ENCODE results near the gene CACNA1F. TPM values are rescaled to one million over a fixed set of nuclear protein-coding genes. Genes with fewer than 3 reads are reported as not detected.

CACNA1F gene
- not detected in 2 replicates for total RNA-seq

GRCh38 chrX:49233176-49233575 lies at the start of gene CACNA1F:
Gene CACNA1F (minus strand): TSS chrX:49233340. CDS start chrX:49233309, 31 bp downstream.

GRCh38 chrX:49269767-49270248 lies 36.7 kb upstream of the CACNA1F start, which contains the start of gene PPP1R3F:
Gene PPP1R3F (plus strand): TSS chrX:49269793. CDS start chrX:49269870, 77 bp downstream.

DNA sequence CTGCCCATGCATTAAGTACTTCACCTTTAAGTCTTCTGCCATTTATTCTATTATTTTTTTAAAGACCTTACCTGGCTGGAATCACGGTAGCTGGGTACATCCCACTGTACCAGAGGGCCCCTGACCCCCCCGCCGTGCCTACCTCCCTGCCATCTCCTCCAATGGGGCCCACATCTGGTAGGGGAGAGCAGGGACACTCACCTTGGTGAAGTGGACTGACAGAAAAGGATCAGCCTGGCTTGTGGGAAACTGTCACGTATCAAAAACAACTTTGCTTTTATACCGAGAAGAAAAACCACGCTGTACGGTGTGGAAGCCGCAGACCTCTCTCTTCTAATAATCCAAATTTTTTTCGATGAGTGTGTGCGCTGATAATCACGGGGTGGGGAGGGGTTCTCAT lies 31.3 kb upstream of the CACNA1F start, which contains the start of gene FOXP3:
FOXP3 (minus strand) TSS at position 251 of the 400 bp plus-strand sequence. CDS start 6,205 bp downstream, outside the sequence.

GRCh38 chrX:49199906-49200771 lies 33.0 kb downstream of the CACNA1F start, which contains the start of gene SYP:
Gene SYP (minus strand): TSS chrX:49200193. CDS start chrX:49200186, 7 bp downstream.

GRCh38 chrX:49186125-49187027 lies 46.8 kb downstream of the CACNA1F start, which contains the start of gene PRICKLE3:
Gene PRICKLE3 (minus strand): TSS chrX:49186373. CDS start chrX:49186297, 76 bp downstream.

DNA sequence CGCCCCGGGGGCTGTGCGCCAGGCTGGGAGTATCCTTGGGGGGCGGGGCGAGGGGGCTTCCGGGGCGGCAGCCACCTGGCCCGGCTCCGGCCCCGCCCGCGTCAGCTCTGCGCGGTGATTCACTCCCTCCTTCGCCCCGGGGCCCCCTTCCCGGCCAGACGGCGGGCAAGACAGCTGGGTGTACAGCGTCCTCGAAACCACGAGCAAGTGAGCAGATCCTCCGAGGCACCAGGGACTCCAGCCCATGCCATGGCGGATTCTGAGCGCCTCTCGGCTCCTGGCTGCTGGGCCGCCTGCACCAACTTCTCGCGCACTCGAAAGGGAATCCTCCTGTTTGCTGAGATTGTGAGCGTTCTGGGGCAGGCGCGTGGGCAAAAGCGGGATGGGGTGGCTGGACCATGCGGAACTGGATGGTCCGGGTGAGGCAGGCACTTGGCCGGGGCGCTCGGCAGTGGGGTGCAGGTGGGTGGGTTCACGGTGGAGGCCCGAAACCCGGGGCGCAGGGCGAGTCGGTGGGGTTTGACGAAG lies 61.3 kb downstream of the CACNA1F start, which contains the start of gene PLP2:
PLP2 (plus strand) TSS at position 147 of the 528 bp plus-strand sequence; CDS start at position 250, 103 bp downstream.

GRCh38 chrX:49162620-49163019 lies 70.5 kb downstream of the CACNA1F start, which contains the start of gene MAGIX:
Gene MAGIX (plus strand): TSS chrX:49162758. CDS start chrX:49162890, 132 bp downstream.

Other genes starting within 250 kb of the CACNA1F start
- gene GRIPAP1, start 231.1 kb downstream of the CACNA1F start, total RNA-seq: 21.1 and 28.7 TPM in 2 replicates
- gene TFE3, start 190.0 kb downstream of the CACNA1F start, total RNA-seq: 25.8 and 55.0 TPM in 2 replicates
- gene CCDC120, start 174.3 kb downstream of the CACNA1F start, total RNA-seq: 0.30 and 0.65 TPM in 2 replicates
- 10.4 and 19.3 TPM in 2 replicates for gene PRAF2, start 159.3 kb downstream of the CACNA1F start, total RNA-seq
- gene WDR45, start 153.5 kb downstream of the CACNA1F start, total RNA-seq: 20.5 and 21.2 TPM in 2 replicates
- 13.7 and 18.1 TPM in 2 replicates for gene GPKOW, start 109.6 kb downstream of the CACNA1F start, total RNA-seq
- gene MAGIX, start 70.6 kb downstream of the CACNA1F start, total RNA-seq: 0.55 and 2.7 TPM in 2 replicates
- 4.8 and 10.5 TPM in 2 replicates for gene PLP2, start 61.4 kb downstream of the CACNA1F start, total RNA-seq
- 9.8 and 14.8 TPM in 2 replicates for gene PRICKLE3, start 47.0 kb downstream of the CACNA1F start, total RNA-seq
- 0.30 and 0.32 TPM in 2 replicates for gene SYP, start 33.1 kb downstream of the CACNA1F start, total RNA-seq
- gene CCDC22, start 2.1 kb upstream of the CACNA1F start, total RNA-seq: 7.1 and 9.6 TPM in 2 replicates
- 0.05 TPM in 1 of 2 replicates, not detected in the other for gene FOXP3, start 31.4 kb upstream of the CACNA1F start, total RNA-seq
- 6.1 and 7.1 TPM in 2 replicates for gene PPP1R3F, start 36.5 kb upstream of the CACNA1F start, total RNA-seq
- gene GAGE10, start 70.3 kb upstream of the CACNA1F start, total RNA-seq: not detected in 2 replicates
- gene GAGE12J, start 88.7 kb upstream of the CACNA1F start, total RNA-seq: not detected in 2 replicates
- not detected in 2 replicates for gene GAGE13, start 98.2 kb upstream of the CACNA1F start, total RNA-seq